Measurements from ENCODE around the gene UTP4. TPM values are rescaled to one million over a fixed set of nuclear protein-coding genes. Genes with fewer than 3 reads are reported as not detected.

UTP4 gene
- total RNA-seq, 1 experiment from 2014 or later = 56.1 TPM

DNA sequence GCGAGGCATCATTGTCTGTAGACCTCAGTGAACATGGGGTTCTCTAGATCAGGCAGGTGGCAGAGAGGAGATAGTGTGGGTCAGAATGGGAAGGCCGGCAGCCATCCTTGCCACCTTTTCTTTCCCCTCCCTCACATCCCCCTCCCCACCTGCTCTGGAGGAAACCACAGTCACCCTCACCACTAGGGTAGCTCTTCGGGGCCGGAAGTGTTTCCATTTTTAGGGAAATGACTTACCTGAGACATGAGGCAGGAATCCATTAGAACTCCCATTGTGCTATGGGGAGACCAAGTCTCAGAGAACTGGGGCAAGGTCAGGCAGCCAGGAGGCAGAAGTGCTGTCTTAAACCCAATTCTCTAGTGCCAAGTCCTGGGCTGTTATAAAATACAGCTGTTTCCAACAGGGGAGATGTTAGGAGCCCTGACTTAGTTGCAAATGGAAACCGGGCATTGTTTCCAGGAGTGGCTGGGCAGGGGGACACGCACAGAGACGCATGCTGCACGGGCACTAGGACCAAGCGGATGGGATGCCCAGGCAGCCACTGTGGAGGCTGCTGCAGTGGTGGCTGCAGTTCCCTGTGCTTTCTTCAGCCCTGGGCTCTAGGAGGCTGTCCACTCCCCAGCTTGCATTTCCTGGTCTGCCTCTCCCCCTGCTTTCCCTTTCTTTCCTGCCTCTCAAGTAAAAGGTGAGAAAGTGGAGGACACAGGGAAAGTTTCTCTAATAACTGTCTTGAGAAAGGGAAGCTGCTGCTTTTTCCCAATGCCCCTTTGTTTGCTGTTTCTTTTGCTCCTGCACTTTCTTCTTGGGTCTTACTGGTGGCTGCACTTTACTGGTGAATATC lies 24.2 kb upstream of the UTP4 start:
- in situ Hi-C loops (cut with HindIII; ENCODE audit: low pct_unique_long_range_greater_than_20kb, low sequenced_read_pairs) = loop anchor here (10.0 kb wide), 1 partner anchor 113 kb away; no protein-coding TSS in a partner anchor
- DNase-seq (ENCODE audit: low read depth) = no peak

DNA sequence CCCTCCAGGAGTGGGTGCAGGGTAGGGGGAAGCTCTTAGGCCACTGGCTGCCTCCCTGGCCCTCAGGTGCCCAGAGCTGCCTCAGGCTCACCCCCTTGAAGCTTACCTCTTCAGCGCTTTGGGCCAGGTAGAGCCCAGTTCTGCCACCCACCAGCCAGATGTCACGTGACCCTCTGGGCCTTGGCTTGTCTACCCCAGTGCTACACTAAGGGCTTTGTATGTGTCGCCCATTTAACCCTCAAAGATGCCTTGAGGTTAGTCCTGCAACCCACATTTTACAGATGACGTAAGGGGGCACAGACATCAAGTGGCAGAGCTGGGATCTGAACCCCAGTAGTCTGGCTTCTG lies 23.6 kb upstream of the UTP4 start:
- in situ Hi-C loops (cut with HindIII; ENCODE audit: low pct_unique_long_range_greater_than_20kb, low sequenced_read_pairs) = loop anchor here (10.0 kb wide), 1 partner anchor 114 kb away; no protein-coding TSS in a partner anchor
- no peak for DNase-seq (ENCODE audit: low read depth)

- DNase-seq (ENCODE audit: low read depth) = no peak
- in situ Hi-C loops (cut with HindIII; ENCODE audit: low pct_unique_long_range_greater_than_20kb, low sequenced_read_pairs) = loop anchor here (10.0 kb wide), 1 partner anchor 115 kb away; no protein-coding TSS in a partner anchor
These were observed 22.8 kb upstream of the UTP4 start for GRCh38 chr16:69109486-69110270.

- in situ Hi-C loops (cut with HindIII; ENCODE audit: low pct_unique_long_range_greater_than_20kb, low sequenced_read_pairs) = no loop called here
- no peak for DNase-seq (ENCODE audit: low read depth)
These were observed 22.0 kb upstream of the UTP4 start for GRCh38 chr16:69110406-69110805.

GRCh38 chr16:69111216-69111875 lies 21.1 kb upstream of the UTP4 start:
- DNase-seq (ENCODE audit: low read depth) = no peak
- in situ Hi-C loops (cut with HindIII; ENCODE audit: low pct_unique_long_range_greater_than_20kb, low sequenced_read_pairs) = no loop called here

GRCh38 chr16:69111876-69112230 lies 20.6 kb upstream of the UTP4 start:
- in situ Hi-C loops (cut with HindIII; ENCODE audit: low pct_unique_long_range_greater_than_20kb, low sequenced_read_pairs) = no loop called here
- DNase-seq (ENCODE audit: low read depth) = no peak

- DNase-seq (ENCODE audit: low read depth) = no peak
- in situ Hi-C loops (cut with HindIII; ENCODE audit: low pct_unique_long_range_greater_than_20kb, low sequenced_read_pairs) = no loop called here
These were observed 19.9 kb upstream of the UTP4 start for GRCh38 chr16:69112285-69113129.

- in situ Hi-C loops (cut with HindIII; ENCODE audit: low pct_unique_long_range_greater_than_20kb, low sequenced_read_pairs) = no loop called here
These were observed 19.2 kb upstream of the UTP4 start for GRCh38 chr16:69113216-69113615.

GRCh38 chr16:69114346-69114975 lies 18.0 kb upstream of the UTP4 start:
- peak; percentile 34 for DNase-seq (ENCODE audit: low read depth)
- in situ Hi-C loops (cut with HindIII; ENCODE audit: low pct_unique_long_range_greater_than_20kb, low sequenced_read_pairs) = no loop called here

More at GRCh38 chr16:69113216-69113615, 19.2 kb upstream of the UTP4 start:
- no peak for DNase-seq (ENCODE audit: low read depth)

- in situ Hi-C loops (cut with HindIII; ENCODE audit: low pct_unique_long_range_greater_than_20kb, low sequenced_read_pairs) = no loop called here
- DNase-seq (ENCODE audit: low read depth) = no peak
These were observed 17.5 kb upstream of the UTP4 start for GRCh38 chr16:69114976-69115355.

- no peak for DNase-seq (ENCODE audit: low read depth)
- in situ Hi-C loops (cut with HindIII; ENCODE audit: low pct_unique_long_range_greater_than_20kb, low sequenced_read_pairs) = no loop called here
These were observed 17.1 kb upstream of the UTP4 start for GRCh38 chr16:69115361-69115760.

DNA sequence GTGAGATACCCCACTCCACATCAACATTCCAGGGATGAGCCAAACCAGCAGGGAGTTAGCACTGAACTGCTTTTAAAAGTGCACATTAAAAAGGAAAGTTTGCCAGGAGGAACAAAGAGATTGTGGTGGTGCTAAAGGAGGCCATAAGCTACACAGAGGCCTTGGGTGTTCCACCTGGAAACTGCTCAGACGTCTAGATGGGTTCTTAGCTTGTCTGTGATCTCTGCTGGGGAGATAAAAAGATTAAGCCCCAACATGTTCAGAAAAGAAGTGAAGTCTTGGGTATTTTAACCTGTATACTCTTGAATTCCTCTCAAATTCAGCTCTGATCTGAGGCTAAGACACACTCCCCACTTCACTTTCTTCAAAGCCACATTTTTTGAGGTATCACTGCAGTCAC lies 16.6 kb upstream of the UTP4 start:
- in situ Hi-C loops (cut with HindIII; ENCODE audit: low pct_unique_long_range_greater_than_20kb, low sequenced_read_pairs) = no loop called here
- DNase-seq (ENCODE audit: low read depth) = no peak

DNA sequence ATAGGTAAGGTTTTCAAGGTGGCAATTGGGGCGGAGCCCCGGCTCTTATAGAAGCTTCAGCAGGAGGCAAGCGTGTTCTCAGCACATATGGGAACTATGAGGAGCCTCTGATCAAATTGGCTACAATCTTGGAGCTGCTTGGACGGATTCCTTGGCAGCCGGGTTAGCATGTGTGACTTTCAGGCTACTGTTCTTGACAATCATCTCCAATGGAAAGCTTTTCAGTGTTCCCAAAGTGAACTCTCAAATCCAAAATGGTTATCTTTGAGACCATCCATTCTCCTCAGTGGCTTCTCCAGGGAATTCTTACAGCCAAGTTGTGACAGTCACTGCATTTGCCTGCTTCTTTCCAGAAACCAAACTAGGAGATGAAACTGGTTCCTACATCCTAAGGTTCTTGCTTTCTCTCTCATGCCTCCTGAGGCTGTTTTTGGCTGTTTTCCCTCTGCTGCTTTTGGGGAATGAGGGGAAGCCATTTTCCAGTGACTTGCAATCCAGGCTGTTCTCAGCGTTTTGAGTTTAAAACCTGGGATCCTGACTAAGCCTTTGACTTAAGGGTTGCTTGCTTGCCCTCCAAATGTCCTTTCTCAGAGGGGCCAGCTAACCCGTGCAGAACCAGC lies 16.1 kb upstream of the UTP4 start:
- no peak for DNase-seq (ENCODE audit: low read depth)
- in situ Hi-C loops (cut with HindIII; ENCODE audit: low pct_unique_long_range_greater_than_20kb, low sequenced_read_pairs) = no loop called here

- DNase-seq (ENCODE audit: low read depth) = no peak
- in situ Hi-C loops (cut with HindIII; ENCODE audit: low pct_unique_long_range_greater_than_20kb, low sequenced_read_pairs) = no loop called here
These were observed 15.5 kb upstream of the UTP4 start for GRCh38 chr16:69116906-69117305.

- DNase-seq (ENCODE audit: low read depth) = no peak
- in situ Hi-C loops (cut with HindIII; ENCODE audit: low pct_unique_long_range_greater_than_20kb, low sequenced_read_pairs) = no loop called here
These were observed 14.0 kb upstream of the UTP4 start for GRCh38 chr16:69118468-69118867.

DNA sequence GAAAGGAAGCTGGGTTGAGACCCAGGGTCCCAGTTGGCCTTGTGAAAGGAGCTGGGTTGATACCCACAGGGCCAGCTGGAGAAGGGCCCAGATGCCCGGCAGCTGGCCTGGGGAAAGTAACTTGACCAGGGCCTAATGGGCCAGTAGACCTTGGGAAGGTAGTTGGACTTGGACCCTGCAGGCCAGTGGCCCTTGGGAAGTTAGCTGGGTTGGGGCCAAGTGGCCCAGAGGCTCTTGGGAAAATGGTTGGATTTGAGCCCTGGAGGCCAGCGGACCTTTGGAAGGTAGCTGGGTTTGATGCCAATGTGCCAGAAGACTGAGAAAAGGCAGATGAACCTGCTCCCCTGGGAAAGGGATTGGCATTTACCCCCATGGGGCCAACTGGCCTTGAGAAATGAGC lies 13.5 kb upstream of the UTP4 start:
- in situ Hi-C loops (cut with HindIII; ENCODE audit: low pct_unique_long_range_greater_than_20kb, low sequenced_read_pairs) = no loop called here
- no peak for DNase-seq (ENCODE audit: low read depth)

GRCh38 chr16:69119536-69119935 lies 12.9 kb upstream of the UTP4 start:
- in situ Hi-C loops (cut with HindIII; ENCODE audit: low pct_unique_long_range_greater_than_20kb, low sequenced_read_pairs) = no loop called here
- no peak for DNase-seq (ENCODE audit: low read depth)

Data from Caki2 (cell line).